Muscle layer of colon (tissue), 2 donors: ENCODE results near the gene CDK13.

Experiments used
- H3K27ac ChIP-seq: one replicate; pipeline ENCODE4 v1.7.0; 2013; ENCODE audit warnings: low read depth, mild to moderate bottlenecking, low read length, moderate library complexity
- H3K27me3 ChIP-seq, 2 donors: one replicate each; pipeline ENCODE4 v1.7.0; 2013; ENCODE audit warnings: low read length in 2 of 2, mild to moderate bottlenecking in 2 of 2; ENCODE audit not compliant: insufficient read depth in 2 of 2, control insufficient read depth in 1 of 2
- H3K36me3 ChIP-seq: one replicate; pipeline ENCODE4 v1.7.0; 2013; ENCODE audit warnings: mild to moderate bottlenecking, low read length; ENCODE audit not compliant: insufficient read depth
- H3K4me1 ChIP-seq: one replicate; pipeline ENCODE4 v1.7.0; 2013; ENCODE audit warnings: mild to moderate bottlenecking, low read length; ENCODE audit not compliant: insufficient read depth
- H3K4me3 ChIP-seq, 2 donors: one replicate each; pipeline ENCODE4 v1.7.0; 2013; ENCODE audit warnings: low read length in 2 of 2, low read depth in 1 of 2, mild to moderate bottlenecking in 1 of 2, moderate library complexity in 1 of 2
- H3K9ac ChIP-seq: one replicate; pipeline ENCODE4 v1.7.0; 2013; ENCODE audit warnings: low read length
- H3K9me3 ChIP-seq: one replicate; pipeline ENCODE4 v1.7.0; 2013; ENCODE audit warnings: mild to moderate bottlenecking, low read length
- donor health status: abdominal sarcoma.
- donor health status: Adenocarcinoma of cecum.

The CDK13 gene

GRCh38 chr7:39950473-39951225 lies 593 bp downstream of the CDK13 start:
- H3K4me1 ChIP-seq = peaks cover 32% of the 10 kb centered on the region
- H3K9me3 ChIP-seq = no peaks in the 10 kb centered on the region
- peak overlapping the region; percentile 89 to 91 for H3K4me3 ChIP-seq
- no peaks in the 10 kb centered on the region for H3K36me3 ChIP-seq
- H3K9ac ChIP-seq = peak overlapping the region; percentile 80
- H3K27me3 ChIP-seq = no peaks in the 10 kb centered on the region
- H3K27ac ChIP-seq = peak overlapping the region; percentile 98

GRCh38 chr7:39951226-39952194 lies 1.5 kb downstream of the CDK13 start:
- Histone ChIP-seq H3K9ac (peak overlapping the region; percentile 79), H3K4me1 (peaks cover 33% of the 10 kb centered on the region), H3K27me3 (no peaks in the 10 kb centered on the region), H3K4me3 (peak overlapping the region; percentile 89 to 91), H3K36me3 (no peaks in the 10 kb centered on the region), H3K27ac (peak overlapping the region; percentile 84), H3K9me3 (no peaks in the 10 kb centered on the region)

- H3K36me3 ChIP-seq = no peaks in the 10 kb centered on the region
- no peaks in the 10 kb centered on the region for H3K27me3 ChIP-seq
- no peak overlapping the region for H3K27ac ChIP-seq
- peak overlapping the region; percentile 79 for H3K9ac ChIP-seq
- no peaks in the 10 kb centered on the region for H3K9me3 ChIP-seq
- peak overlapping the region; percentile 89 to 91 for H3K4me3 ChIP-seq
- H3K4me1 ChIP-seq = peaks cover 37% of the 10 kb centered on the region
These were observed 2.3 kb downstream of the CDK13 start for GRCh38 chr7:39952374-39952773.

GRCh38 chr7:39952803-39953202 lies 2.7 kb downstream of the CDK13 start:
- Histone ChIP-seq H3K27ac (no peak overlapping the region), H3K9me3 (no peaks in the 10 kb centered on the region), H3K4me1 (peaks cover 39% of the 10 kb centered on the region), H3K4me3 (peak overlapping the region in 1 of 2 donors; percentile 91), H3K27me3 (no peaks in the 10 kb centered on the region), H3K36me3 (no peaks in the 10 kb centered on the region), H3K9ac (peak overlapping the region; percentile 79)

GRCh38 chr7:39954694-39955093 lies 4.6 kb downstream of the CDK13 start:
- Histone ChIP-seq H3K4me3 (no peak overlapping the region), H3K9me3 (no peaks in the 10 kb centered on the region), H3K4me1 (peaks cover 37% of the 10 kb centered on the region), H3K9ac (no peak overlapping the region), H3K36me3 (no peaks in the 10 kb centered on the region), H3K27me3 (no peaks in the 10 kb centered on the region), H3K27ac (no peak overlapping the region)

- H3K9me3 ChIP-seq = no peaks in the 10 kb centered on the region
- H3K27me3 ChIP-seq = no peaks in the 10 kb centered on the region
- no peaks in the 10 kb centered on the region for H3K36me3 ChIP-seq
- no peak overlapping the region for H3K4me3 ChIP-seq
- H3K27ac ChIP-seq = no peak overlapping the region
- H3K9ac ChIP-seq = no peak overlapping the region
- peaks cover 37% of the 10 kb centered on the region for H3K4me1 ChIP-seq
These were observed 8.0 kb downstream of the CDK13 start for GRCh38 chr7:39958038-39958437.

GRCh38 chr7:39967406-39968161 lies 17.5 kb downstream of the CDK13 start:
- H3K4me1 ChIP-seq = peaks cover 12% of the 10 kb centered on the region
- H3K27ac ChIP-seq = no peak overlapping the region
- H3K27me3 ChIP-seq = no peaks in the 10 kb centered on the region
- H3K4me3 ChIP-seq = no peak overlapping the region
- no peaks in the 10 kb centered on the region for H3K9me3 ChIP-seq
- no peak overlapping the region for H3K9ac ChIP-seq
- no peaks in the 10 kb centered on the region for H3K36me3 ChIP-seq

- Histone ChIP-seq H3K4me3 (no peak overlapping the region), H3K27ac (no peak overlapping the region), H3K9me3 (no peaks in the 10 kb centered on the region), H3K27me3 (no peaks in the 10 kb centered on the region), H3K4me1 (peaks cover 12% of the 10 kb centered on the region), H3K9ac (no peak overlapping the region), H3K36me3 (no peaks in the 10 kb centered on the region)
These were observed 19.4 kb downstream of the CDK13 start for GRCh38 chr7:39969431-39969830.

GRCh38 chr7:39971924-39972323 lies 21.9 kb downstream of the CDK13 start:
- H3K9ac ChIP-seq = no peak overlapping the region
- no peak overlapping the region for H3K27ac ChIP-seq
- H3K9me3 ChIP-seq = no peaks in the 10 kb centered on the region
- peaks cover 16% of the 10 kb centered on the region for H3K4me1 ChIP-seq
- H3K36me3 ChIP-seq = no peaks in the 10 kb centered on the region
- H3K4me3 ChIP-seq = no peak overlapping the region
- no peaks in the 10 kb centered on the region for H3K27me3 ChIP-seq

GRCh38 chr7:39973801-39974200 lies 23.7 kb downstream of the CDK13 start:
- no peak overlapping the region for H3K4me3 ChIP-seq
- no peaks in the 10 kb centered on the region for H3K9me3 ChIP-seq
- H3K36me3 ChIP-seq = no peaks in the 10 kb centered on the region
- peaks cover 25% of the 10 kb centered on the region for H3K4me1 ChIP-seq
- no peaks in the 10 kb centered on the region for H3K27me3 ChIP-seq
- H3K27ac ChIP-seq = no peak overlapping the region
- H3K9ac ChIP-seq = no peak overlapping the region
